ENCODE results near the gene IGLL1. TPM values are rescaled to one million over a fixed set of nuclear protein-coding genes. Genes with fewer than 3 reads are reported as not detected.

IGLL1 gene
- polyA plus RNA-seq, 1 donor from 2014 or later, result not detected

- Histone ChIP-seq H3K9me3 (ENCODE audit: low read length) (no peaks in the 10 kb centered on the region), H3K4me2 (ENCODE audit: low read length) (no peak overlapping the region)
- TF ChIP-seq REST (IDR thresholded peaks at IDR 0.05; ENCODE audit: borderline replicate concordance) (no peak), EP300 (conservative IDR thresholded peaks at IDR 0.05; ENCODE audit: poor library complexity, severe bottlenecking) (no peak), TAF1 (IDR thresholded peaks at IDR 0.05; ENCODE audit: low read depth) (no peak), SMC3 (conservative IDR thresholded peaks at IDR 0.05; ENCODE audit: poor library complexity) (no peak), CTCF (IDR thresholded peaks at IDR 0.05; ENCODE audit: poor library complexity, severe bottlenecking) (no peak), POLR2AphosphoS5 (IDR thresholded peaks at IDR 0.05) (no peak), MXI1 (conservative IDR thresholded peaks at IDR 0.05; ENCODE audit: poor library complexity, severe bottlenecking) (no peak), EZH2 (IDR thresholded peaks at IDR 0.05; ENCODE audit: borderline replicate concordance, insufficient read depth, low read length, poor library complexity, severe bottlenecking) (no peak), RAD21 (conservative IDR thresholded peaks at IDR 0.05) (no peak)
Measured at GRCh38 chr22:23537416-23537815, 42.7 kb downstream of the IGLL1 start.

GRCh38 chr22:23536821-23537345, 43.2 kb downstream of the IGLL1 start:
- H3K9me3 ChIP-seq (ENCODE audit: low read length), result no peaks in the 10 kb centered on the region

More at GRCh38 chr22:23537416-23537815, 42.7 kb downstream of the IGLL1 start:
- no peaks in the 10 kb centered on the region for H3K9me2 ChIP-seq (ENCODE audit: insufficient read depth, low read length)
- H4K20me1 ChIP-seq (ENCODE audit: insufficient read depth), result no peaks in the 10 kb centered on the region
- no peak overlapping the region for H3K27ac ChIP-seq (ENCODE audit: low read length)
- no peaks in the 10 kb centered on the region for H3F3A ChIP-seq (ENCODE audit: insufficient read depth, low read length, poor library complexity, severe bottlenecking)
- H3K79me2 ChIP-seq (replicated peaks; ENCODE audit: insufficient read depth, low read length), result no peaks in the 10 kb centered on the region
- no peaks in the 10 kb centered on the region for H3K36me3 ChIP-seq (ENCODE audit: insufficient read depth, low read length)
- no peaks in the 10 kb centered on the region for H3K27me3 ChIP-seq (ENCODE audit: insufficient read depth, low read depth, low read length)
- H2AFZ ChIP-seq (ENCODE audit: low read depth, low read length), result no peak overlapping the region
- no peak overlapping the region for H3K4me3 ChIP-seq (ENCODE audit: low read length)
- H3K9ac ChIP-seq (ENCODE audit: low read length), result no peak overlapping the region

More at GRCh38 chr22:23536821-23537345, 43.2 kb downstream of the IGLL1 start:
- H3K27ac ChIP-seq (ENCODE audit: low read length), result no peak overlapping the region
- no peak overlapping the region for H2AFZ ChIP-seq (ENCODE audit: low read depth, low read length)
- no peaks in the 10 kb centered on the region for H3K79me2 ChIP-seq (replicated peaks; ENCODE audit: insufficient read depth, low read length)
- no peaks in the 10 kb centered on the region for H3F3A ChIP-seq (ENCODE audit: insufficient read depth, low read length, poor library complexity, severe bottlenecking)
- H3K36me3 ChIP-seq (ENCODE audit: insufficient read depth, low read length), result no peaks in the 10 kb centered on the region
- no peak overlapping the region for H3K4me3 ChIP-seq (ENCODE audit: low read length)
- H3K27me3 ChIP-seq (ENCODE audit: insufficient read depth, low read depth, low read length), result no peaks in the 10 kb centered on the region
- TF ChIP-seq POLR2AphosphoS5 (IDR thresholded peaks at IDR 0.05) (no peak), TAF1 (IDR thresholded peaks at IDR 0.05; ENCODE audit: low read depth) (no peak), RAD21 (conservative IDR thresholded peaks at IDR 0.05) (no peak), EZH2 (IDR thresholded peaks at IDR 0.05; ENCODE audit: borderline replicate concordance, insufficient read depth, low read length, poor library complexity, severe bottlenecking) (no peak), MXI1 (conservative IDR thresholded peaks at IDR 0.05; ENCODE audit: poor library complexity, severe bottlenecking) (no peak), SMC3 (conservative IDR thresholded peaks at IDR 0.05; ENCODE audit: poor library complexity) (no peak), REST (IDR thresholded peaks at IDR 0.05; ENCODE audit: borderline replicate concordance) (no peak), CTCF (IDR thresholded peaks at IDR 0.05; ENCODE audit: poor library complexity, severe bottlenecking) (no peak), EP300 (conservative IDR thresholded peaks at IDR 0.05; ENCODE audit: poor library complexity, severe bottlenecking) (no peak)
- H4K20me1 ChIP-seq (ENCODE audit: insufficient read depth), result no peaks in the 10 kb centered on the region
- H3K9ac ChIP-seq (ENCODE audit: low read length), result no peak overlapping the region
- H3K4me2 ChIP-seq (ENCODE audit: low read length), result no peak overlapping the region
- no peaks in the 10 kb centered on the region for H3K9me2 ChIP-seq (ENCODE audit: insufficient read depth, low read length)
